ENCODE results near the gene PUM1. TPM values are rescaled to one million over a fixed set of nuclear protein-coding genes. Genes with fewer than 3 reads are reported as not detected.

PUM1 gene
- total and polyA plus RNA-seq, 2 of the 8 experiments (the other 6 are each of a cell fraction or from before 2014, with no cell fraction given) = 122 to 177 TPM

DNA sequence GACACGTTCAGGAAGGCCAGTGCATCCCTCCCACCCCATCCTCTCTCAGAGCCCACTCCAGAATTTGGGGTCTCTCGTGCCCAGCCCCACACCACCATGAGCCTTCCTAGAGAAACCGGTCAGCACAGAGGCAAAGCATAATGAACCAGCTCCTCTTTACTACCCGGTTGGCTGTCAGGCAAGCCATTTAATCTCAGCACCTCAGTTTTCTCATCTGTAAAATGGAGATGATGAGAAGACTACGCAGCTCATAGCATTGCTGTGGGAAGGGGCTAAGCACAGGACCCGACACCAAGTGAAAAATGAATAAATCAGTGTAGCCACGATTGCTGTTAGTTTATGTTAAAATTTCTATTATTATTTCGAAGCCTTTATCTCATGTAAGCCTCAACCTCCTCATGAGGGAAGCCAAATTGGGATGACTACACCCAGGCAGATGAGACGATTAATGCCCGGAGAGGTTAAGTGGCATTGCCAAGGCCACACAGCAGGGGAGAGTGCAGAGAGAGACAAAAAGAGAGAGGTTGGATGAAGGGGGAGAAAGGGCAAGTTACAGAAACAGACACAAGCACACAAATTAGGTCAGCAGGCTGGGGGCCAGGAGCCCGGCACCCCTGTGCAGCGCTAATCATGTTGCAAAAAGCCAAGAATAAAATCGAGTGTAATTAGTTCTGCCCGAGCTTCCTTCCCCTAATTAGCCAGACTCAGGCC, 182.7 kb downstream of the PUM1 start:
- no peak for FAIRE-seq
- Histone ChIP-seq H4K91ac (replicated peaks; ENCODE audit: insufficient read length, low read length) (no peak overlapping the region), H2BK20ac (ENCODE audit: low read length) (no peak overlapping the region), H3K79me2 (ENCODE audit: control insufficient read depth in 1 of 2, insufficient read depth in 2 of 2, low read length in 2 of 2) (no peaks in the 10 kb centered on the region; a peak in 1 of 4 replicates), H3K4me2 (ENCODE audit: insufficient read depth in 1 of 2, low read depth in 2 of 2, low read length in 2 of 2) (no peak overlapping the region), H3K14ac (ENCODE audit: insufficient read length) (no peak overlapping the region), H3K36me3 (ENCODE audit: control insufficient read depth in 2 of 4, insufficient read depth in 4 of 4, low read length in 3 of 4) (no peaks in the 10 kb centered on the region), H2BK5ac (ENCODE audit: low read depth, low read length) (no peak overlapping the region), H4K5ac (ENCODE audit: insufficient read length, low read depth, low read length) (no peak overlapping the region), H3K23ac (ENCODE audit: insufficient read length) (no peak overlapping the region), H2BK12ac (ENCODE audit: low read depth, low read length) (no peak overlapping the region), H3K9ac (replicated peaks in 1 of 4; ENCODE audit: extremely low read depth in 1 of 4, low read depth in 3 of 4, low read length in 3 of 4) (no peak overlapping the region), H3K4me1 (replicated peaks in 1 of 4; ENCODE audit: control insufficient read depth in 3 of 4, insufficient read depth in 4 of 4, low read length in 3 of 4) (peaks cover 8 to 28% (median 16%) of the 10 kb centered on the region in 4 experiments), H3K4ac (replicated peaks; ENCODE audit: insufficient read length, low read depth, low read length) (no peak overlapping the region), H3K56ac (replicated peaks; ENCODE audit: insufficient read length, low read depth, low read length) (no peak overlapping the region), H3K23me2 (ENCODE audit: low read depth, low read length) (no peaks in the 10 kb centered on the region), H3K27me3 (replicated peaks in 1 of 4; ENCODE audit: control insufficient read depth in 3 of 4, extremely low read depth in 1 of 4, insufficient read depth in 3 of 4, low read length in 3 of 4) (no peaks in the 10 kb centered on the region), H3K79me1 (ENCODE audit: low read depth, low read length) (peaks cover 13% of the 10 kb centered on the region), H3K18ac (ENCODE audit: extremely low read depth, low read length) (no peak overlapping the region), H3K4me3 (ENCODE audit: extremely low read depth in 1 of 4, insufficient read depth in 2 of 4, low read depth in 3 of 4, low read length in 4 of 4) (no peak overlapping the region), H2AK5ac (ENCODE audit: low read depth, low read length) (no peak overlapping the region), H2BK120ac (replicated peaks; ENCODE audit: low read depth, low read length) (no peak overlapping the region), H3K27ac (ENCODE audit: low read depth, low read length) (no peak overlapping the region), H4K8ac (ENCODE audit: extremely low read depth, insufficient read depth, low read length) (no peak overlapping the region), H4K20me1 (replicated peaks in 1 of 2; ENCODE audit: control insufficient read depth in 1 of 2, insufficient read depth in 2 of 2, low read length in 2 of 2) (peaks cover 9 to 14% of the 10 kb centered on the region in 2 experiments), H2BK15ac (ENCODE audit: low read length) (no peak overlapping the region), H2AFZ (ENCODE audit: low read length) (no peak overlapping the region), H3K9me3 (ENCODE audit: insufficient read depth in 2 of 2, low read depth in 1 of 2, low read length in 1 of 2) (no peaks in the 10 kb centered on the region)
- no peak for DNase-seq (ENCODE audit: low read depth in 1 of 2, low spot score in 2 of 2)
- 89% methylated on average over 14 of the region's 14 CpGs; no CpG with 5 or more reads in 1 of the 2 experiments for WGBS, 2 experiments (ENCODE audit: extremely low coverage in 1 of 2, insufficient coverage in 1 of 2, insufficient read length in 1 of 2, insufficient replicate concordance in 2 of 2, low coverage in 1 of 2, low lambda C conversion rate in 2 of 2, missing lambda C conversion rate in 1 of 2)
- ChIA-PET POLR2A (ENCODE audit: partially characterized antibody) (interaction anchor here (0.6 to 1.2 kb wide), 3 partner anchors 8 to 50 kb away, joined by 3 to 4 read pairs (median 3); no protein-coding TSS in a partner anchor), CTCF (ENCODE audit: partially characterized antibody) (interaction anchor here (0.5 to 2.5 kb wide), 10 partner anchors 8 to 105 kb away, joined by 3 to 7 read pairs (median 3); no protein-coding TSS in a partner anchor)
- no peak for TF ChIP-seq SUZ12 (IDR thresholded peaks at IDR 0.05; ENCODE audit: low read length)
- no peak for TF ChIP-seq RNF2 (IDR thresholded peaks at IDR 0.05; ENCODE audit: borderline replicate concordance, low read depth, low read length, missing control alignments, poor library complexity, severe bottlenecking)
- no peak for TF ChIP-seq NANOG (IDR thresholded peaks at IDR 0.05; ENCODE audit: insufficient read depth, low read depth, low read length, poor library complexity, severe bottlenecking)
- TF ChIP-seq SIX5 (IDR thresholded peaks at IDR 0.05; ENCODE audit: low read depth, low read length) = no peak
- TF ChIP-seq, protein P1, sequence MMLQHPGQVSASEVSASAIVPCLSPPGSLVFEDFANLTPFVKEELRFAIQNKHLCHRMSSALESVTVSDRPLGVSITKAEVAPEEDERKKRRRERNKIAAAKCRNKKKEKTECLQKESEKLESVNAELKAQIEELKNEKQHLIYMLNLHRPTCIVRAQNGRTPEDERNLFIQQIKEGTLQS (IDR thresholded peaks at IDR 0.05; ENCODE audit: insufficient read depth, low read depth, low read length) = no peak
- no peak for TF ChIP-seq HDAC6 (IDR thresholded peaks at IDR 0.05; ENCODE audit: low read depth, low read length)
- TF ChIP-seq CHD2 (IDR thresholded peaks at IDR 0.05; ENCODE audit: low read length) = no peak
- TF ChIP-seq SP2 (IDR thresholded peaks at IDR 0.05; ENCODE audit: low read length) = no peak
- TF ChIP-seq KDM1A (IDR thresholded peaks at IDR 0.05; ENCODE audit: borderline replicate concordance, low read length) = no peak
- no peak for TF ChIP-seq TCF12 (IDR thresholded peaks at IDR 0.05; ENCODE audit: low read depth, low read length)

All from H1 (cell line).